GM19043 (cell line): ENCODE measurements around the gene PIK3CG.
A peak's percentile ranks its signal among the peaks of the same experiment; 100 is the strongest.
"Not testable (repeated sequence)": the region's sequence is repeated elsewhere in the genome, so short reads cannot be mapped to it uniquely, and the experiment has no call there.

Experiments used
- ATAC-seq: cut with Tn5 transposase; IDR thresholded peaks from one replicate; pipeline ENCODE4 v1.9.1; 2021; ENCODE audit warnings: low read depth; ENCODE audit not compliant: unreplicated experiment

PIK3CG gene

GRCh38 chr7:106865130-106866041 lies at the start of gene PIK3CG:
Gene PIK3CG (plus strand): TSS chr7:106865282. CDS start chr7:106867562, 2,280 bp downstream.
- ATAC-seq = peak; percentile 61

- ATAC-seq = no peak
Measured at GRCh38 chr7:106817098-106817497, 48.0 kb upstream of the PIK3CG start.

GRCh38 chr7:106818736-106819135 lies 46.3 kb upstream of the PIK3CG start:
- no peak for ATAC-seq

- ATAC-seq = no peak
Measured at GRCh38 chr7:106819546-106819945, 45.5 kb upstream of the PIK3CG start.

- no peak for ATAC-seq
Measured at GRCh38 chr7:106820321-106821217, 44.5 kb upstream of the PIK3CG start.

GRCh38 chr7:106823631-106824030 lies 41.5 kb upstream of the PIK3CG start:
- no peak for ATAC-seq

GRCh38 chr7:106824458-106824857 lies 40.6 kb upstream of the PIK3CG start:
- no peak for ATAC-seq

GRCh38 chr7:106827626-106828025 lies 37.5 kb upstream of the PIK3CG start:
- ATAC-seq = no peak

GRCh38 chr7:106829496-106829895 lies 35.6 kb upstream of the PIK3CG start:
- no peak for ATAC-seq

- not testable (repeated sequence) for ATAC-seq
Measured at GRCh38 chr7:106830896-106831295, 34.2 kb upstream of the PIK3CG start.

- ATAC-seq = no peak
Measured at GRCh38 chr7:106836816-106837215, 28.3 kb upstream of the PIK3CG start.

- no peak for ATAC-seq
Measured at GRCh38 chr7:106839511-106839910, 25.6 kb upstream of the PIK3CG start.

GRCh38 chr7:106840342-106840741 lies 24.7 kb upstream of the PIK3CG start:
- ATAC-seq = no peak

- ATAC-seq = no peak
Measured at GRCh38 chr7:106841896-106842390, 23.1 kb upstream of the PIK3CG start.

GRCh38 chr7:106844279-106844997 lies 20.6 kb upstream of the PIK3CG start:
- no peak for ATAC-seq

GRCh38 chr7:106848049-106848448 lies 17.0 kb upstream of the PIK3CG start:
- ATAC-seq = no peak

GRCh38 chr7:106848851-106849442 lies 16.1 kb upstream of the PIK3CG start:
- ATAC-seq = no peak

- not testable (repeated sequence) for ATAC-seq
Measured at GRCh38 chr7:106851632-106852031, 13.4 kb upstream of the PIK3CG start.

- no peak for ATAC-seq
Measured at GRCh38 chr7:106853250-106853908, 11.7 kb upstream of the PIK3CG start.
